Spleen (tissue), 7 donors: ENCODE measurements around the gene PGLYRP2.

ENCODE experiments used
- CTCF ChIP-seq, 11 experiments: fragments of 200-600 bp in 7 of 11; fragments of 450-650 bp in 4 of 11; sonication (generic) in 4 of 11; IDR thresholded peaks in 8 of 11; conservative IDR thresholded peaks in 3 of 11; 1 replicate in 7 of 11; 2 replicates in 4 of 11; pipeline versions ENCODE4 v1.4.0 to v1.8.0; 2016 to 2021; ENCODE audit warnings: antibody characterized with exemption in 11 of 11, inconsistent platforms in 4 of 11, mild to moderate bottlenecking in 1 of 11
- POLR2A ChIP-seq, 3 donors: fragments of 450-650 bp; IDR thresholded peaks; one replicate each; pipeline ENCODE4 v1.5.1; 2017; ENCODE audit warnings: antibody characterized with exemption in 3 of 3, mild to moderate bottlenecking in 1 of 3
- POLR2AphosphoS5 ChIP-seq, 3 donors: sonication (generic); formaldehyde crosslinking; IDR thresholded peaks; one replicate each; pipeline ENCODE4 v1.5.1; 2017; ENCODE audit warnings: antibody characterized with exemption in 3 of 3
- donor health status: DM: no; HTN: no; CAD: no; lungs with moderate emphysema.
- donor health status: DM: no; HTN: no; CAD: no.
- donor health status: DM: no; HTN: no; CAD: no.

GRCh38 chr19:15453091-15453578, 26.2 kb downstream of the PGLYRP2 start:
- TF ChIP-seq CTCF (IDR thresholded peaks at IDR 0.05 in 8 of 11, conservative IDR thresholded peaks at IDR 0.05 in 3 of 11) (peak in 2 of 11 experiments; percentile 16 to 18), POLR2AphosphoS5 (IDR thresholded peaks at IDR 0.05) (peak in 1 of 3 donors; percentile 10), POLR2A (IDR thresholded peaks at IDR 0.05) (no peak)
